Measurements from ENCODE around the gene CFDP1. TPM values are rescaled to one million over a fixed set of nuclear protein-coding genes. Genes with fewer than 3 reads are reported as not detected.

Gene CFDP1
- total and polyA plus RNA-seq, 2 of the 13 experiments (the other 11 are each of a cell fraction or from before 2014, with no cell fraction given) = 78.6 to 153 TPM

DNA sequence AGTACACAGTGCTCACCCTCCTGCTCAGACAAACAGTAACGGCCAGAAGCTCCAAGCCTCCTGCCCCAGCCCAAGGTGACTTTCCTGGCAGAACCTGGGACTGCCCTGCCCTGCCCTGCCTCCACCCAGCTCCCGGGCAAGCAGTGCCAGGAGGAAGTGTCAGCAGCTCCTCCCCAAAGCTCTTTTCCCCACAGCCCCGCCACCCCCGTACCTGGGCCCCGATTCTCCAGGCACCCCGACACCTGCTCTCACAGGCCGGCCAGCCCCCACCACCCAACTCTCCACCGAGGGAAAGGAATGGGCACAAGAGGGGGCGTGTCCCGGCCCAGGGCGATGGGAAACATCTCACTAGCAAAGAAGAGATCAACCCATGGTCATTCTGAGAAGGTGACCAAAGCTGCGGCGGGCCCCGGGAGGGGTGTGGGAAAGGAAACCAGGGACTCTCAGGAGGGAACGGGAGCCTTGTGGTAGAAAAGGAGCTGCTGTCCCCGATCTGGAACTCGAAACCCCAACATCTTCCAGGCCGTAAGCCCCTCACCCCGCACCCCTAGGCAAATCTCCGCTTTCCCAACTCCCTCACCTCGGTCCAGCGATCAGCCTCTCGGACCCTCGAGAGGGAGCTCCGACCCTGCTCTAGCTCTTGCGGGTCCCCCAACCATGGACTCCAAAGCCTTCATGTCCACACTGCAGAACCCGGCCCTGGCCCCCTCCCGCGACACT, 183.1 kb downstream of the CFDP1 start (continued):
- TF ChIP-seq CREM (IDR thresholded peaks at IDR 0.05) = no peak
- no peak for TF ChIP-seq CREM (CRISPR knock-in tag; IDR thresholded peaks at IDR 0.05)
- TF ChIP-seq, protein P1, sequence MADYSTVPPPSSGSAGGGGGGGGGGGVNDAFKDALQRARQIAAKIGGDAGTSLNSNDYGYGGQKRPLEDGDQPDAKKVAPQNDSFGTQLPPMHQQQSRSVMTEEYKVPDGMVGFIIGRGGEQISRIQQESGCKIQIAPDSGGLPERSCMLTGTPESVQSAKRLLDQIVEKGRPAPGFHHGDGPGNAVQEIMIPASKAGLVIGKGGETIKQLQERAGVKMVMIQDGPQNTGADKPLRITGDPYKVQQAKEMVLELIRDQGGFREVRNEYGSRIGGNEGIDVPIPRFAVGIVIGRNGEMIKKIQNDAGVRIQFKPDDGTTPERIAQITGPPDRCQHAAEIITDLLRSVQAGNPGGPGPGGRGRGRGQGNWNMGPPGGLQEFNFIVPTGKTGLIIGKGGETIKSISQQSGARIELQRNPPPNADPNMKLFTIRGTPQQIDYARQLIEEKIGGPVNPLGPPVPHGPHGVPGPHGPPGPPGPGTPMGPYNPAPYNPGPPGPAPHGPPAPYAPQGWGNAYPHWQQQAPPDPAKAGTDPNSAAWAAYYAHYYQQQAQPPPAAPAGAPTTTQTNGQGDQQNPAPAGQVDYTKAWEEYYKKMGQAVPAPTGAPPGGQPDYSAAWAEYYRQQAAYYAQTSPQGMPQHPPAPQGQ (CRISPR knock-in tag; IDR thresholded peaks at IDR 0.05; ENCODE audit: borderline replicate concordance) = no peak
- TF ChIP-seq, protein P2, sequence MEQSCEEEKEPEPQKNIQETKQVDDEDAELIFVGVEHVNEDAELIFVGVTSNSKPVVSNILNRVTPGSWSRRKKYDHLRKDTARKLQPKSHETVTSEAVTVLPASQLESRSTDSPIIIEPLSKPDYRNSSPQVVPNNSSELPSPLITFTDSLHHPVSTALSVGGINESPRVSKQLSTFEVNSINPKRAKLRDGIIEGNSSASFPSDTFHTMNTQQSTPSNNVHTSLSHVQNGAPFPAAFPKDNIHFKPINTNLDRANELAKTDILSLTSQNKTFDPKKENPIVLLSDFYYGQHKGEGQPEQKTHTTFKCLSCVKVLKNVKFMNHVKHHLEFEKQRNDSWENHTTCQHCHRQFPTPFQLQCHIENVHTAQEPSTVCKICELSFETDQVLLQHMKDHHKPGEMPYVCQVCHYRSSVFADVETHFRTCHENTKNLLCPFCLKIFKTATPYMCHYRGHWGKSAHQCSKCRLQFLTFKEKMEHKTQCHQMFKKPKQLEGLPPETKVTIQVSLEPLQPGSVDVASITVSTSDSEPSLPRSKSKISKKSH (CRISPR knock-in tag; IDR thresholded peaks at IDR 0.05; ENCODE audit: borderline replicate concordance) = peak; percentile 3; the same call in 1 of the 2 replicates
- no peak for TF ChIP-seq ZNF281 (CRISPR knock-in tag; IDR thresholded peaks at IDR 0.05; ENCODE audit: borderline replicate concordance)
- TF ChIP-seq ZBTB2 (CRISPR knock-in tag; IDR thresholded peaks at IDR 0.05; ENCODE audit: low read depth) = no peak
- 0 out of 2 replicates have a peak, but pooled peaks have one; percentile 44 for TF ChIP-seq HDAC2 (CRISPR knock-in tag; IDR thresholded peaks at IDR 0.05)
- no peak for TF ChIP-seq ZNF335 (CRISPR knock-in tag; IDR thresholded peaks at IDR 0.05)
- no peak for TF ChIP-seq ZBTB10 (CRISPR knock-in tag; IDR thresholded peaks at IDR 0.05; ENCODE audit: borderline replicate concordance)
- TF ChIP-seq PITX1 (CRISPR knock-in tag; IDR thresholded peaks at IDR 0.05) = peak; percentile 34; the same call in 1 of the 2 replicates
- TF ChIP-seq NR2F6 (IDR thresholded peaks at IDR 0.05) = no peak
- no peak for TF ChIP-seq NR2F6 (CRISPR knock-in tag; IDR thresholded peaks at IDR 0.05)
- TF ChIP-seq RFXAP (CRISPR knock-in tag; IDR thresholded peaks at IDR 0.05; ENCODE audit: borderline replicate concordance) = 0 out of 2 replicates have a peak, but pooled peaks have one; percentile 8
- TF ChIP-seq RBM22 (optimal IDR thresholded peaks at IDR 0.05; ENCODE audit: low read length) = peak; percentile 67
- TF ChIP-seq GATAD2A (CRISPR knock-in tag; IDR thresholded peaks at IDR 0.05) = 0 out of 2 replicates have a peak, but pooled peaks have one; percentile 10

Data from HepG2 (cell line).